AG09319 (cell line): ENCODE data around the gene PIK3CB.
"Not testable (repeated sequence)": the region's sequence is repeated elsewhere in the genome, so short reads cannot be mapped to it uniquely, and the experiment has no call there.

ENCODE experiments used
- DNase-seq: peaks from one replicate; pipeline ENCODE4 v3.0.0-alpha.2; 2010; ENCODE audit warnings: low read depth; ENCODE audit errors: extremely low read depth
- CTCF ChIP-seq: IDR thresholded peaks from 2 replicates; pipeline ENCODE4 v1.5.1; 2011; ENCODE audit warnings: low read depth, mild to moderate bottlenecking, inconsistent platforms, low read length, moderate library complexity

Gene PIK3CB

GRCh38 chr3:138812806-138813205 lies 21.9 kb downstream of the PIK3CB start:
- DNase-seq, result no peak
- TF ChIP-seq CTCF, result no peak

GRCh38 chr3:138809500-138810256 lies 25.1 kb downstream of the PIK3CB start:
- no peak for DNase-seq
- no peak for TF ChIP-seq CTCF

DNA sequence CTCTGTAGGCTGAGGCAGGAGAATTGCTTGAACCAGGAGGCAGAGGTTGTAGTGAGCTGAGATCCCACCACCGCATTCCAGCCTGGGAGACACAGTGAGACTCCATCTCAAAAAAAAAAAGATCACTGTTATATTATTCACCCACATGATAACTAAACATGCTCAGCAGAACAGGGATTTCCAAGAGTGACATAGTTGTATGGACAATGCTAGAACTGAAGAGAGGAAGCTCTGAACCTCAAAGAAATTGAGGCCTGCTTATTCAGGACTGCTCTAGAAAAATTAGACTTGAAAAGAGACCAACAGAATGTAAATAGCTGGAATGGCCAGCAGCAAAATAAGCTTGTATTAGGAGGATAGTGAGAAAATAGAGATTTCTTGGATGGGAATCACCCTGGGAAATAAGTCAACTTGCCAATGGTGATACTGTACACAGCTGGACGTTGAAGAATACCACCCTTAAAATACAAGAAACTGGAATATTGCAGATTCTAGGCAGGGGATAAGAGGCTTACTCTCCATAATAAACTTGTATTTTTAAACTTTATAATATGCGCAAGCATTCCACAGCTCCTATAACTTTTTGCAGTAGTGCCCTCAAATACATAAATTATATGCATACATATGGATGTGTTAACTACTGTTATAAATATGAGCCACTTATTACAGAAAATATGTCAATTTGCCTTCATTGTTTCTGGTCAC lies 28.2 kb downstream of the PIK3CB start:
- no peak for DNase-seq
- no peak for TF ChIP-seq CTCF

- no peak for DNase-seq
- TF ChIP-seq CTCF, result no peak
These were observed 31.6 kb downstream of the PIK3CB start for GRCh38 chr3:138803006-138803653.

- DNase-seq, result not testable (repeated sequence)
These were observed 32.5 kb downstream of the PIK3CB start for GRCh38 chr3:138802223-138802622.

DNA sequence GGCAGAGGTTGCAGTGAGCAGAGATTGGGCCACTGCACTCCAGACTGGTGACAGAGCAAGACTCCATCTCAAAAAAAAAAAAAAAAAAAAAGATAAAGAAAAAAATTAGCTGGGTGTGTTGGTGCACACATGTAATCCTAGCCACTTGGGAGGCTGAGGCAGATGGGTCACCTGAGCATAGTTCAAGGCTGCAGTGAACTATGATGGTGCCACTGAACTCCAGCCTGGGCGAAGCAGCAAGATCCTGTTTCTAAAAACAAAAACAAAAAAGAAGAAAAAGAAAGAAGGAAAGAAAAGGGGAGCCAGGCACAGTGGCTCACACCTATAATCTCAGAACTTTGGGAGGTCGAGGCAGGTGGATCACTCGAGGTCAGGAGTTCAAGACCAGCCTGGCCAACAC lies 32.9 kb downstream of the PIK3CB start:
- TF ChIP-seq CTCF, result no peak
- no peak for DNase-seq

GRCh38 chr3:138800248-138800647 lies 34.5 kb downstream of the PIK3CB start:
- no peak for TF ChIP-seq CTCF
- DNase-seq, result no peak
